ENCODE data around the gene BEAN1.

The BEAN1 gene

DNA sequence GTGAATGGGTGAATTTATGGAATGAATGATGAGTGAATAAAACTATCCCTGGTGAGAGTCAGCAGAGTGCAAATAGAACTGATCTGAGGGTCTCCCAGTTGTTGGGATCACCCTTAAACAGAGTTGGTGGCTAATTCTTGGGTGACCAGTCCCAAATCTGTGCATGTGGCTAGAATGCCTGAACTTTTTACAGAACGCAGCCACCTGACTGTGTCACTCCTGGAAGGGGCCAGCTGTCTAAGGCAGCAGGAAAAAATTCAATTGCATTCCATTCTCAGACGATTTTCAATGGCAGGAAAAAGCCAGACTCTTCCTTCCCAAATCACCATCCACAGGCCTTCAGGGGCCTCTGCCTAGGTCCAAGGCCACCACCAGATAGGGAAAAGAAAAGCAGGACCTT lies 43.5 kb downstream of the BEAN1 start:
- DNase-seq (ENCODE audit: low spot score), result no peak

DNA sequence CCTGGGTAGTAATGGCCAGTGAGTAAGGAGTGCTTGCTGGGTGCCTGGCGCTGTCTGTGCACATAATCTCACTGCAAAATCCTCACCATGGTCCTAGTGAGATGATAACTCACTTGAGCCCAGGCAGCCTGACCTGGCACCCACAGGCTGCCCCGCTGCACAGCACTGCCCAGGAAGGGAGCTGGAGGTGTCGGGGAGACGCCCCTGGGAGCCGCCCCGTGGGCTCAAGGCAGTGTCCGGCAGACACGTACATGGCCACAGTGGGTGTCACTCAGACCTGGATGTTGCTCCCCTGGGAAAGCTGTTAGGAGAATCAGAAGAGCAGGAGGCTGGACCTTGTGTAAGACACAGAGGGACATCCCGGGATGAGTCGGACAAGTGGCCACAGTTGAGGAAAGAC lies 44.2 kb downstream of the BEAN1 start:
- no peak for DNase-seq (ENCODE audit: low spot score)

DNA sequence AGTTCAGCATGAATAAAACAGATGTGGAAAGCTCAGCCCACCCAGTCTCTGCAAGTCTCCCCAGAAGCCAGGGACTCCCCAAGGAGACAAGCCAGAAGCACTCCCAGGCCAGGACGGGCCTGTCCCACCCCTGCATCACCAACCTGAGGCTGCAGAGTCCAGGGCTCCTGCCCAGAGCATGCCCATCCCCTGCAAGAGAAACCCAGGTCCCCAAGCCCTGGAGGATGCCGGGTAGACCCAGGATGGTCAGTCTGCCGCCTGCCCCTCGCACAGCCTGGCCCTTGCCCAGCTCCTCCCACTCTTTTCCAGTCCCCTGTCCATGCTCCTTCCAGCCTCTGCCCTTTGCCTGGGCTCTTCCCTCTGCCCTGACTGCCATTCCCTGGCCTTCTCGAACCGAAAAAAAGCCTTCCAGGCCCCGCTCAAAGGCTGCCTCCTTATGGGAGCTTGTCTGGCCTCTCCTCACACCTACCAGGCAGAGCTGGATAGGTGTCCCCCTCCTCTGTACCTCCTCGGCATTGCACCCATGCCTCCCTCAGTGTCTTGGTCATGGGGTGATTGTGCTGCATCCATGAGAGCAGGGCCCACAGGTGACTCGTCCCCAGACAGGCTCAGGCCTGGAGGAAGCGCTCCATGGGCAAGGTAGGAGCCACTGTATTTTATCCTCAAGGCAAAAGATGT lies 44.8 kb downstream of the BEAN1 start:
- no peak for DNase-seq (ENCODE audit: low spot score)

DNA sequence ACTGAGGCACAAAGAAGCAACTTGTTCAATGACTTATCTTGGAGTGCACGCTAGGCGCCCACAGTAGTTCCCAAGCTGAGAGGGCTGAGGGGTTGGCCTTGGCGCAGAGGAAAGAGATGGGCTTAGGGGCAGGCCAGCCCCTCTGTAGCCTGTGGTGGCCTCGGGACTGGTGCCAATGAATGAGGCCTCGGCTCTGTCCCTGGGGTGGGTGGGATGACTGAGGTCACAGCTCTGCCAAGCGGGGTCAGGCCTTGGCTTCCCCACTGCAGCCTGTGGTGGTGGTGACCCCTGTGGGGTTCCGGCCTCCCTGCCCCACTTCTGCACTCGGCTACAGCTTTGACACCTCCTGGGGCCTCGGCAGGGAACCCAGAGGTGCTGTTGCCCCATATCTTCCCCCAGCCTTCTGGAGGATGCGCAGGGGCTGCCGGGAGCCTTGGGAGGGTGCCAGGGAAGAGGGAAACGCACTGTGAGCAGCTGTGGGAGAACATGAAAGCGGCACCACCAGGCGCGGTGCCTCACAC lies 46.0 kb downstream of the BEAN1 start:
- DNase-seq (ENCODE audit: low spot score), result no peak

DNA sequence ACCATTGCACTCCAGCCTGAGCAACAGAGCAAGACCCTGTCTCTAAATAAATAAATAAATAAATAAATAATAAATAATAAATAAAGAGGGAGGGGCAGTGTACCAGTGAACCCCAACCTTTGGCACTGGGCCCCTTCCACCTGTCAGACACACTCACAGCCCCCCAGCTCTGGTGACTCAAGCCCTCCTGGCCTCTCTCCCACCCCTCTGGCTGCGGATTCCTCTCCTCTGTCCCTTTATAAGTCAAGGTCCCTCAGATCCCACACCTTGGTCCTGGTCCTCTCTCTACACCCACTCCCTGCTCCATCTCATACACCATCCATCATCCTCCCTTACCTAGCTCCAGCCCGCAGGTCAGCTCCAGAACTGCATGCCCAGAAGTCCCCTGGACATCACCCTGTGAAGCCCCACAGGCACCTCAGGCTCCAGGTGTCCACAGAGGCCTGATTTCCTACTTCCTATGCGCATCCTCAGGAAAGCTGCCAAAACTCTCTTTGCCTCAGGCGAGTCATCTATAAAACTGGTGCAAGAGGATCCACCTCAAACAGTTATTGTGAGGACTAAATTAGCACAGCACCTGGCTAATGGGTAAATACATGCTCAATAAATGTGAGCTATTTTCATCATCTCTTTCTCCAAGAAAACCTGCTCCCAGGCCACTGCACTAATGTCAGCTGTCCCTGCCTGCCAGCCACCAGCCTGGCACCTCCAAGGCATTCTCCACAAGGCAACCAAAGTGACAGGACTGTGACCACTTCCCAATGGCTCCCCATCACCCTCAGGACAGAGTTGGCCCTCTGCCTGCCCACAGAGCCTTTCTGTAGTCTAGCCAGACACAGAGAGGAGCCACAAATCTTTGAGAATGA lies 46.8 kb downstream of the BEAN1 start:
- no peak for DNase-seq (ENCODE audit: low spot score)

DNA sequence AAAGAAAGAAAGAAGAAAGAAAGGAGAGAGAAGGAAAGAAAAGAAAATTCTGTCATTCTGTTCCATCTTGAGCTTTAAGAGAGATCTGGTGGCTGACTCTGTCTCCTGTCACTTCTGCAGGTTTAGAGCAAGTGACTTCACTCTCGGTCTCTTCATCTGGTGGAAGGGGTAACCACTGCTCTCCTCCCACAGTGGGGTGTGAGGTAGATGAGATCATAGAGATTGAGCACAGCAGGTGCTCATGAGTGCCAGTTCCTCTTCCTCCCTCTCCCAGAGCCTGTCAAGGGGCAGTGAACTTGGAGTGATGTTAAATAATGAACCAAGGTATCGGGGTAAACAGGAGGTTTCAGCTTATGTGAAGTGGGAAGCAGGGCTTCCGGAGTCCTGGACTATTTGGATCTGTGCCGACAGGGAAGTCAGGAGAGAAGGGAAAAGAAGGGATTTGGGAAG lies 47.7 kb downstream of the BEAN1 start:
- DNase-seq (ENCODE audit: low spot score), result peak; percentile 76

DNA sequence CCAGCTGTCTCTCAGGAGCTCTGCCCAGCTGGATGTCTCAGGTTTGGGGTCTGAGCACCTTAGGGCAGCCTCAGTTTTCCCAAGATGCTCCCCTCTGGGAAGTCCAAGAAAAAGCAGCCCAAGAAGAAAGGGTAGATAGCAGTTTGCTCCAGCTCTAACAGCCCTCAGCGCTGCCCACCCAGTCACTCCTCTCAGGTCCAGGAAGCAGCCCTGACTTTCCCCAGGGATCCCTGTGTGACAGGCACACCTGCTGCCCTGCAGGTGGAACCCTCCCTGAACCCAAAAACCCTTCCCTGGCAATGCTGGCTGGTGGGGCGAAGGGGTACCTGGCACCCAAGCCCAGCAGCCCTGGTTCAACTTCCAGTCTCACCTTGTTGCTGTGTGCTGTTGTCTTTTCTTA lies 48.1 kb downstream of the BEAN1 start:
- no peak for DNase-seq (ENCODE audit: low spot score)

DNA sequence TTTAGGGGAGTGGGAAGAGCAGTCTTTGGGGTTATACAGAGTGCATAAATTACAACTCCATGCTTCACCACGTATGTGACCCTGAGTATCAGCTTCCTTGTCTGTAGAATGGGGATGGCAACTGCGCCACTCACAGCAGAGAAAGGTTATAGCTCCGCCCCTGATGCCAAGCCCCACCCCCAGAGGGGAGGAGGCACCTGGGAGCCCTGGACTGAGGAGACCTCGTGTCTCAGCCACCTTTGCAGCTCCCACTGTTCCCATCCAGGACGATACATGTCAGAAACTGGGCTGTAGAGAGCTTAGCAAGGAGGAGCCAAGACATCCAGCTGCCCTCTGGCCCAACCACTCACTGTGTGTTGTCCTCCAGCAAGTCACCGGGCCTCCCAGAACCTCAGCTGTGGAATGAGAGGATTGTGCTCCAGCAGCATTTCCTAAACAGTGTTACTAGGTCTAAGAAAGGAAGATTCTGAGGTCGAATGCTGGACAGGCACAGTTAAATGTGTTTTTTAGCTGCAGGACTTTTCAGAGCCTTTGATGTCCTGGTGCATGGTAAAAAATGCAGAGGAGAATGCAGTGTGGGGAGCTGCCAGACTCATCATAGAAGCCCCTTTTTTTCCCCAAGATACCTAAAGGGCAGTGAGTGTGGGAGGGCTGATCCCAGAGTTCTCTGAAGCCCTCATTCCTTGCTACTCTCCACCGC lies 49.4 kb downstream of the BEAN1 start:
- peak; percentile 13 for DNase-seq (ENCODE audit: low spot score)

DNA sequence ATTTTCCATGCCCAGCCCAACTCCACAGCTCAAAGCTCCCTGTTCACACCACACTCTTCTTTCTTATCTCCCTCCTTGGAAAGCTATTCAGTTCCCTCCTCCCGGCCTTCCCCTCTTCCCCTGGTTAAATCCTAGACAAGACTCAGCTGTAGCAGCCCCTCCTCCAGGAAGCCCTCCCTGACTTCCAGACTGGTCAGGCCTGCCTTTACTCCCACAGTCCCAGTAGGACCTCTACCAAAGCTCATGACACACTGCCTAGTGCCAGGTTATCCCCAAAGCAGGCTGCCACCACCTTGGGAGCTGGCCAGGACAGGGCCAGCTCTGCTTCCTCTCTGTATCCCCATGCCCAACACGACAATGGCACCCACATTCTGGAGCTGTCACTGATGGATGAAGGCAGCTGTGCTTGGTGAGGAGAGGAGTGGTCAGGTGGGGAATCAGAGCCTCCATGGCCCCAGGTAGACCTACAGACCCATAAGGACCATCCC lies 50.0 kb downstream of the BEAN1 start:
- no peak for DNase-seq (ENCODE audit: low spot score)

DNA sequence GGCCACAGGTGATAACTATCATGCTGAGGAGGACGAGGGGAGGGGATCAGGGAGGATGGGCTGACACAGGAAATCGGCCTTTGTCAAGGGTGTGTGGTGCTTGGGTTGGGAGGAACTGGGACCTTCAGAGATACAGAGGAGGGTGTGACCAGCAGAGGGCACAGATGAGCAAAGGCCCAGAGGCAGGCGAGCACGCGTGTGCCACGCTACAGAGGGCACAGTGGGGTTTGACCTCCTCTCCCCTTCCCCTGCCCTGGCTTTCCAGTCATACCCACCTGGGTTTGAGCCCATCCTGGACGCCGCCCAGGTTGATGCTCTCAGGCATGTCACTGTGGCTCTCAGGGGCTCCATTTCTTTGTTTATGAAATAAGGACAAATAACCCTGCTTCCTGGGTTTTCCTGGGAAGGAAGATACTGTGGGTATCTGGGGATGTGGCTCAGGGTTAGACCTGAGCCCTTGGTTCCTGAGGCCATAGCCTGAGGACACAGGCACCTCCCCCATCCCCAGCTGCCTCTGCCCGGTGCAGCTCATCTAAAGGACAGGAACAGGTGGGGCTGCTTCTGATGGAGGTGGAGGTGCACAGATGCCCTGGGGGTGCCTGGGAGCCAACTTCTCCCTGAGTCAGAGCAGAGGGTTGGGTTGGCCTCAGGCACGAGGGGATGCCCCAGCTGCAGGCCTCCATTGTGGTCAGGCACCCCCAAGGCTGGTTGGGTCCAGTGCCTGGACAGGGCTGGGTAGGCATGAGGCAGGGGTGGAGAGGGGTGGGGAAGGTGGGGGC lies 51.8 kb downstream of the BEAN1 start:
- DNase-seq (ENCODE audit: low spot score), result peak; percentile 87

DNA sequence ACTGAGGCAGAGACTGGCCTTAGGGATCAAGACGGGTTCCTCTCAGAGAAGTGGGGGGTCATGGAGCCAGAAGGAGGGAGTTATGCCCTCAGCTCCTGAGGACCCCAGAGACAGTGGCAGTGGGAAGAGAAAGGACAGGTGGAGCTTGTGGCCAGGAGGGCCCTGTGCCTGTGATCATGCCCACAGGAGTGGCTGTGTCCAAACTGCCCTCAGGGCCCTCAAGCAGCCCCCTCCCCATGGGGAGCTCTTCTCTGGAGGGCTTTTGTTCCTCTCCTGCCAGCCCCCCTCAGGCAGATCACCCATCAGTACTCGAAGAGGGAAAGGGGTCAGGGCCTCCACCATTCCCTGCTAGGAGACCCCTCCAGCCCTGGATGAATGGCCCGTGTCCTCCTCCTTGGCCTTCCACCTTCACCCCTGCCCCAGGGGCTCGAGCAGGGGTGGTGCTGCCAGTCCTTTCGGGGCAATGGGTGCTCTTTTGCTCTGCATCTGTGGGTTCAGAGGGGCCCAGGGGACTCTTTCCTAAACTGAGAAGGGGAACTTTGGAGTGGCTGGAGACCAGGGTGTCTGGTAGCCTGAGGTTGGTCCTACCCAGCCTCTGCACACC lies 52.7 kb downstream of the BEAN1 start:
- no peak for DNase-seq (ENCODE audit: low spot score)

DNA sequence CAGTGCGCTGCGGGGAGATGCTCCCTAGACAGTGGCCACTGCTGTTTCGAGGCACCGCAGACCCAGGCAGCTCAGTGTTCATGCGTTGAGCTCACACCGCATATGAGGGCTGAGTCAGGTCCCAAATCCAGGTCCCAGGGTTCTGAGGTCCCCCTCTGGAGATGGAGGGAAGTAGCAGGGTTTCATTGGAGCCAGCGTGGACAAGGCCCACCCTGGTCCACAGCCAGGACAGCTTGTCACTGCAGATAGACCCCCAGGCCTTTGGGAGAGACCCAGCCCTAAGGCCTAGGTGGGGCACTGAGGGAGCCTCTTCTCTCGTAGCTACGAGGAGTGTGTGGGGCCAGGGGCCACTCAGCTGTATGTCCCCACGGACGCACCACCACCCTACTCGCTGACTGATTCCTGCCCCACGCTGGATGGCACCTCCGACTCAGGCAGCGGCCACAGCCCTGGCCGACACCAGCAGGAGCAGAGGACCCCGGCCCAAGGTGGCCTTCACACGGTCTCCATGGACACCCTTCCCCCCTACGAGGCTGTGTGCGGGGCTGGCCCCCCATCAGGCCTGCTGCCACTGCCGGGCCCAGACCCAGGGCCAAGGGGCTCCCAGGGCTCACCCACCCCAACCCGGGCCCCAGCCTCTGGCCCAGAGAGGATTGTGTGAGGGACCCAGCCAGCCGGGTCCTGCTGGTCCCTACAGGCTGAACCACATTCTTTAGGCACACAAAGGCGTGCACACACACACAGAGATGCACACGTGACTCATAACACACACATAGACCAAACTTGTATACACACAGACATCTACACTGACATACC lies 53.4 kb downstream of the BEAN1 start:
- DNase-seq (ENCODE audit: low spot score), result no peak

DNA sequence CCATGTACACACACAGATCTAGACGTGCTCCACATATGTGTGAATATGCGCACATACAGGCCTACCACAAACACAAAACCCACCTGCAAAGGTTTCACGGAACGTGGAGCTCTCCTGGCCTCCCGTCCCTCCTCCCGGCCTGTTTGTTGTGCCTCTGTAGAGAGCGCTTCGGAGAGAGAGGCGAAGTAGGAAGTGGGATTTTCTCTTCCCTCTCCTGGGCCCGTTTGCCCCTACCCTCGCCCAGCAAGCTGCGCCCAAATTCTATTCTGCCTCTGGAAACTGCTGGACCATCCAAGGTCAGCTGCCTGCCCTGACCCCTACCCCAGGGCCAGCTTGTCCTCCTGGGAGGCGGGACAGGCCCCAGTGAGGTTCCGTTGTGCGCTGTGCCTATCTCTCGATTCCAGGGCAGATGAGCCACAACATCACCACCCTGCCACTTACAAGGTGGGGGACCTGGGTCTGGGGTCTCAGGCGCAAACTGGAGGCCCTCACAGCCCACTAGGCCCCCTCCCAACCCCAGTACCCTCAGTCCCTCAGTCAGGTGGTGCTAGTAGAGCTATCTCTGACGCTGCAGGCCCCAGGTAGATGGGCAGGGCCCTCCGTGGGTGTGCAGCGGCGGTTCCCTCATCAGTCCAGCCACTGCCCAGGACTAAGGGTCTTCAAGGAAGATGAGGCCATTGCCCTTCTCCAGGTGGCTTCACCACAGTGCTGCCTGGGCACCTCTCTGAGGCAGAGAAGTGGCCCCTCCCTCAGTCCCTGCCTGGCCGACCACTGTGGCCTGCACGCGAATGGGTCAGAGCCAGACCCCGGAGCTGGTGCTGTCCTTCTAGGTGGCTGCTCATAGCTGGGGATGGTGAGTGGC lies 54.2 kb downstream of the BEAN1 start:
- DNase-seq (ENCODE audit: low spot score), result no peak

DNA sequence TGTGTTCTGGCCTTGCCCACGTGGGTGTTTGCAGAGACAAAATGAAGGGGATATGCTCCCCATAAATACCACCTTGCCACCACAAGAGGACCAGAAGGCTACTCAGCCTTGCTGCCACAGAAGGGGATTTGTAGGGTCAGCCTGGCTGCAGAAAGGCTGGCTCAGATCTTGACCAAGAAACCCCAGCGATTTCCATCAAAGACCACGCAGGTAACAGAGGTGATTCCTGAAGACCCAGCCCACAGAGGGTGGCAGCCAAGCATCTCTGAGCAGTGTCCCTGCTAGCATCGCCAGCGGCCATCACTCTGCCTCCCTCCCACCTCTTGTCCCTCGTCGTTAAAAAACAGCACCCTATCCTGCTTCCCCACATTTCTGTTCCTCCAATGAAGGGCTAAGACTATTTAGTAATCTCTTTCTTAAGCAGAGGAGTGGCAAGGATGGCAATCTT lies 54.9 kb downstream of the BEAN1 start:
- no peak for DNase-seq (ENCODE audit: low spot score)

DNA sequence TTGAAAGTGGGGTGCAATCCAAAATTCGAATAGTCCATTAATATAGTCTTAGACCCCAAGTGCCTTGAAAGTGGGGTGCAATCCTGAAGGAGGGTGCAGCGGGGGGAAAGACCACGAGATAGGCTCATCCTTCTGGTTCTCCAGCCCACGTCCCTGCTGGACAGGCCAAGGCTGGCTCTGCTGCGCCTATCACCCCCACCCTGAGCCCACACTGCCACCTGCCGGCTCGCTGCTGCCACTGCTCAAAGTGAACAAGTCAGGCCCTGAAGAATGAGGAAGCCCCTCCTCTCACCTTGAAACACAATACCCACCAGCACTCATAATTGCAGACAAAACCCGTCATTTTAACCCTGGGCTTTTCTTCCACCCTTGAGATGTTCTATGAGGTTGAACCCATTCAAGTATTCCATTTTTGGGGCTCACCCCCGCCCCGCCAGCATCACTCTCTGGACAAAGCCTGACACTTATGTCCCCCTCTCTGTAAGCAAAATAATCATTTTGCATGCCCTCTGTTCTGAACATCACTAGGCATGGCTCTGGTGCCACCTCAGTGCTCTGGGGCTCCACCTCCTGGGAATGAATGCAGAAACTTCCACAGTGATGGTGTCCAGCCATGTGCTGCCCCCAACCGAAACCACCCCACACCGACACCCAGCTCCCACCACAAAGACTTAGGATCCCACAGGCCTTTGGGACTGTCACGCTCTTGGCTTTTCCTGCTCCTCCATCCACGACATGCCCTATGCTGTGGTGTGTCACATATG lies 56.8 kb downstream of the BEAN1 start:
- peak; percentile 66 for DNase-seq (ENCODE audit: low spot score)

DNA sequence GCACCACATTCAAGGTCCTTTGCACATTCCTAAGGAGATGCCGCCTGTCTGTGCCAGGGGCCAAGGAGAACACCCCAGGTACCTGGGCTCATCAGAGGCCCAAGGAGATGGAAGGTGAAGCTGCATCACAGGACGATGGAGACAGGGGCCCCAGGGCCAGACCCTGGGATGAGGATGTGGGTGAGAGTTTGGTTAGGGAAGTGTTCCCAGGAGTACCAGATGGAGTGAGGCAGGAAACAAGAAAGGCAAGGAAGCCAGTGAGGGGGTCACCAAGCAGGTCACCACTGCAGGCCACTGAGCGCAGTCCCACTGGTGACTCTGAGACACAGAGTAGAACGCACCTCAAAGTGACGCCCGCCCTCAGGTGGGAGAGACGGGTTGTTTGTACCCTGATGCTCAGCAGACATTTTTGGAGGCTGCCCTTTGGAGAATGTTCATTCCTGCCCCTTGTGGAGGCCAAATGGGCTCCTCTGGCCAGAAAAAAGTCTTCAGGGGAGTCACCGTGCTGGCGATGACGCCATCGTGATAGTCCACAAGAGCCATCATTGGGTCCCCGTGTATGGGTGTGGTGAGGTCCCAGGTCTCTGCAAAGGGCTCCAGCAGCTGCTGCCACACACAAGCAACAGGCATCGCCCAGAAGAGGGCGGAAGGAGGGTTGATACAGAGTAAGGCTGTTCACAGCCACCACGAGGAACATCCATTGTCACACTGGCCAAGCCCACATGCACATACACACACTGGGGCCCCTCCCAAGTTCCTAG lies 57.5 kb downstream of the BEAN1 start:
- no peak for DNase-seq (ENCODE audit: low spot score)

DNA sequence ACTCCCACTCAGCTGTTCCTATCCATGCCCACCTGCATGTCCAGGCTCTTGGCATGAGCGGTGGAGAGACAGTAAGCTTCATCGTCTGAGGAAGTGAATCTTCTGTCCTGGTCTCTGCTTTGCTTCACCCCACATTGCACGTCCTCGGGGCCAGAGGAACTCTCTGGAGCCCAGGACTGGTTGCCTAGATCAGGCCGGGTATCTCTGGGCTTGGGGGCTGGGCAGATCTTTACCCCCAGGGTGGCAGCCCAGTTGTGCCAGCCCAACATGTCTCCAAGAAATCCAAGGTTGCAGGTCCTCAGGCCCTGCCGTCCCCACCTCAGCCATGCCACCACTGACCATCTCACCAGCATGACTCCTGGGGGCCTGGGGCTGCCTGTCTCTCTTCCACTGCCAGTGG lies 58.3 kb downstream of the BEAN1 start:
- no peak for DNase-seq (ENCODE audit: low spot score)
